ENCODE data around the gene SLC9A4.

- TF ChIP-seq, protein P1, sequence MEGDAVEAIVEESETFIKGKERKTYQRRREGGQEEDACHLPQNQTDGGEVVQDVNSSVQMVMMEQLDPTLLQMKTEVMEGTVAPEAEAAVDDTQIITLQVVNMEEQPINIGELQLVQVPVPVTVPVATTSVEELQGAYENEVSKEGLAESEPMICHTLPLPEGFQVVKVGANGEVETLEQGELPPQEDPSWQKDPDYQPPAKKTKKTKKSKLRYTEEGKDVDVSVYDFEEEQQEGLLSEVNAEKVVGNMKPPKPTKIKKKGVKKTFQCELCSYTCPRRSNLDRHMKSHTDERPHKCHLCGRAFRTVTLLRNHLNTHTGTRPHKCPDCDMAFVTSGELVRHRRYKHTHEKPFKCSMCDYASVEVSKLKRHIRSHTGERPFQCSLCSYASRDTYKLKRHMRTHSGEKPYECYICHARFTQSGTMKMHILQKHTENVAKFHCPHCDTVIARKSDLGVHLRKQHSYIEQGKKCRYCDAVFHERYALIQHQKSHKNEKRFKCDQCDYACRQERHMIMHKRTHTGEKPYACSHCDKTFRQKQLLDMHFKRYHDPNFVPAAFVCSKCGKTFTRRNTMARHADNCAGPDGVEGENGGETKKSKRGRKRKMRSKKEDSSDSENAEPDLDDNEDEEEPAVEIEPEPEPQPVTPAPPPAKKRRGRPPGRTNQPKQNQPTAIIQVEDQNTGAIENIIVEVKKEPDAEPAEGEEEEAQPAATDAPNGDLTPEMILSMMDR (conservative IDR thresholded peaks at IDR 0.05; ENCODE audit: low read length), result no peak
- no peak for TF ChIP-seq EZH2phosphoT487 (IDR thresholded peaks at IDR 0.05; ENCODE audit: borderline replicate concordance, low read depth, low read length)
Observed at GRCh38 chr2:102473631-102474030, 605 bp downstream of the SLC9A4 start.
